Liver (tissue), 9 donors: ENCODE data around the gene IRAK2. TPM values are rescaled to one million over a fixed set of nuclear protein-coding genes. Genes with fewer than 3 reads are reported as not detected.
"Not testable (repeated sequence)": the region's sequence is repeated elsewhere in the genome, so short reads cannot be mapped to it uniquely, and the experiment has no call there.

Experiments
- DNase-seq: peaks from one replicate; pipeline ENCODE4 v3.0.0-alpha.2; 2017; ENCODE audit warnings: low spot score
- H3K27ac ChIP-seq, 2 donors: one replicate each; pipeline ENCODE4 v1.7.0; 2013; ENCODE audit warnings: inconsistent platforms in 2 of 2, low read length in 2 of 2, control low read depth in 1 of 2, low read depth in 1 of 2, mild to moderate bottlenecking in 1 of 2
- H3K27me3 ChIP-seq, 4 donors: one replicate each; pipeline versions ENCODE4 v1.6.1 to v1.7.0; 2013; ENCODE audit warnings: low read length in 3 of 4, inconsistent platforms in 1 of 4, mild to moderate bottlenecking in 1 of 4, moderate library complexity in 1 of 4; ENCODE audit not compliant: control insufficient read depth in 4 of 4, insufficient read depth in 4 of 4
- H3K36me3 ChIP-seq, 4 donors: one replicate each; pipeline versions ENCODE4 v1.6.1 to v1.7.0; 2013; ENCODE audit warnings: low read length in 3 of 4, mild to moderate bottlenecking in 3 of 4, low read depth in 1 of 4, moderate library complexity in 1 of 4; ENCODE audit not compliant: control insufficient read depth in 4 of 4, insufficient read depth in 3 of 4
- H3K4me1 ChIP-seq, 4 donors: one replicate each; pipeline versions ENCODE4 v1.6.1 to v1.7.0; 2013; ENCODE audit warnings: low read length in 3 of 4, mild to moderate bottlenecking in 3 of 4, moderate library complexity in 1 of 4; ENCODE audit not compliant: control insufficient read depth in 4 of 4, insufficient read depth in 4 of 4
- H3K4me3 ChIP-seq, 3 donors: one replicate each; pipeline versions ENCODE4 v1.6.1 to v1.7.0; 2013; ENCODE audit warnings: low read length in 3 of 3, control low read depth in 1 of 3, low read depth in 1 of 3, mild to moderate bottlenecking in 1 of 3
- H3K9ac ChIP-seq, 2 donors: one replicate each; pipeline ENCODE4 v1.7.0; 2013; ENCODE audit warnings: low read length in 2 of 2, mild to moderate bottlenecking in 2 of 2, moderate library complexity in 2 of 2, control low read depth in 1 of 2, low read depth in 1 of 2
- H3K9me3 ChIP-seq, 4 donors: one replicate each; pipeline versions ENCODE4 v1.6.1 to v1.7.0; 2013; ENCODE audit warnings: low read length in 3 of 4; ENCODE audit not compliant: control insufficient read depth in 4 of 4
- ATF3 ChIP-seq: IDR thresholded peaks from 2 replicates; pipeline ENCODE4 v1.6.1; 2016; ENCODE audit warnings: antibody characterized with exemption
- CTCF ChIP-seq: fragments of 150-350 bp; IDR thresholded peaks from 2 replicates; pipeline ENCODE4 v1.5.1; 2017; ENCODE audit warnings: improper control_type of control experiment, low read depth, low read length; ENCODE audit not compliant: missing input control
- EGR1 ChIP-seq, 2 donors: IDR thresholded peaks; 2 replicates each; pipeline ENCODE4 v1.6.1; 2016 to 2018; ENCODE audit warnings: antibody characterized with exemption in 2 of 2, low read depth in 2 of 2
- FOXA1 ChIP-seq: IDR thresholded peaks from 2 replicates; pipeline ENCODE4 v1.6.1; 2016; ENCODE audit warnings: antibody characterized with exemption
- FOXA2 ChIP-seq: IDR thresholded peaks from 2 replicates; pipeline ENCODE4 v1.6.1; 2016; ENCODE audit warnings: antibody characterized with exemption
- GABPA ChIP-seq, 2 donors: IDR thresholded peaks in 1 of 2; conservative IDR thresholded peaks in 1 of 2; 2 replicates each; pipeline ENCODE4 v1.6.1; 2016; ENCODE audit warnings: antibody characterized with exemption in 2 of 2, mild to moderate bottlenecking in 1 of 2, moderate library complexity in 1 of 2
- HNF4A ChIP-seq, 2 donors: conservative IDR thresholded peaks; 2 replicates each; pipeline ENCODE4 v1.6.1; 2016; ENCODE audit warnings: antibody characterized with exemption in 2 of 2, mild to moderate bottlenecking in 2 of 2
- HNF4G ChIP-seq: IDR thresholded peaks from 2 replicates; pipeline ENCODE4 v1.6.1; 2016; ENCODE audit warnings: antibody characterized with exemption
- JUND ChIP-seq, 2 donors: IDR thresholded peaks; 2 replicates each; pipeline ENCODE4 v1.6.1; 2016; ENCODE audit warnings: antibody characterized with exemption in 2 of 2
- MAX ChIP-seq: IDR thresholded peaks from 2 replicates; pipeline ENCODE4 v1.6.1; 2016; ENCODE audit warnings: antibody characterized with exemption
- NR2F2 ChIP-seq: IDR thresholded peaks from 2 replicates; pipeline ENCODE4 v1.6.1; 2016; ENCODE audit warnings: antibody characterized with exemption
- RAD21 ChIP-seq, 2 donors: IDR thresholded peaks; 2 replicates each; pipeline ENCODE4 v1.6.1; 2016; ENCODE audit warnings: antibody characterized with exemption in 2 of 2, mild to moderate bottlenecking in 2 of 2
- REST ChIP-seq: IDR thresholded peaks from 2 replicates; pipeline ENCODE4 v1.6.1; 2016; ENCODE audit warnings: antibody characterized with exemption, mild to moderate bottlenecking
- RXRA ChIP-seq, 2 donors: IDR thresholded peaks; 2 replicates each; pipeline ENCODE4 v1.6.1; 2017 to 2018; ENCODE audit warnings: antibody characterized with exemption in 2 of 2, mild to moderate bottlenecking in 1 of 2
- SP1 ChIP-seq: IDR thresholded peaks from 2 replicates; pipeline ENCODE4 v1.6.1; 2018; ENCODE audit warnings: antibody characterized with exemption, mild to moderate bottlenecking
- TAF1 ChIP-seq: conservative IDR thresholded peaks from 2 replicates; pipeline ENCODE4 v1.6.1; 2016; ENCODE audit warnings: antibody characterized with exemption, mild to moderate bottlenecking
- YY1 ChIP-seq: IDR thresholded peaks from 2 replicates; pipeline ENCODE4 v1.6.1; 2016; ENCODE audit warnings: antibody characterized with exemption, mild to moderate bottlenecking
- ZBTB33 ChIP-seq: IDR thresholded peaks from 2 replicates; pipeline ENCODE4 v1.6.1; 2016; ENCODE audit warnings: antibody characterized with exemption
- WGBS: extraction: QIAGEN DNeasy Blood & Tissue Kit; methylation state at CpG from one replicate; pipeline ENCODE4 v1.1.7; 2013; 5-methylcytosine and 5-hydroxymethylcytosine counted together
- polyA plus RNA-seq, 2 donors: library from polyadenylated mRNA; stranded (reverse) in 1 of 2; unstranded in 1 of 2; fragments of 200-250 nt in 1 of 2; fragments of >200 nt in 1 of 2; fragmentation: Nextera tagmentation in 1 of 2; extraction: Ambion mirVana in 1 of 2; gene quantifications; one replicate each; pipeline versions ENCODE4 v1.2.1 to v1.2.3, GENCODE V29; 2013 to 2015
- total RNA-seq, 2 donors: library from RNA; depleted of rRNA; stranded (reverse); fragments of >200 nt; gene quantifications; one replicate each; pipeline ENCODE4 v1.2.3, GENCODE V29; 2014
- donor health status: healthy.
- donor health status: healthy.
- donor health status: healthy.
- donor health status: healthy.
- donor health status: healthy.

Gene IRAK2
- total and polyA plus RNA-seq, 4 donors: 2.7 to 9.3 (median 5.9) TPM

GRCh38 chr3:10157031-10157430, 7.7 kb upstream of the IRAK2 start:
- H3K4me1 ChIP-seq: no peaks in the 10 kb centered on the region
- no peak overlapping the region for H3K9ac ChIP-seq
- TF ChIP-seq ATF3 (no peak), RAD21 (IDR thresholded peaks at IDR 0.05) (no peak), FOXA2 (no peak), RXRA (IDR thresholded peaks at IDR 0.05) (no peak), ZBTB33 (no peak), EGR1 (IDR thresholded peaks at IDR 0.05; ENCODE audit: low read depth in 2 of 2) (no peak), HNF4A (conservative IDR thresholded peaks at IDR 0.05) (no peak), GABPA (IDR thresholded peaks at IDR 0.05 in 1 of 2, conservative IDR thresholded peaks at IDR 0.05 in 1 of 2) (no peak), SP1 (no peak), TAF1 (no peak), NR2F2 (no peak), MAX (no peak), YY1 (no peak), CTCF (no peak)
- WGBS: 85% methylated on average over 4 of the region's 4 CpGs
- no peak overlapping the region for H3K27ac ChIP-seq
- no peak for DNase-seq
- H3K4me3 ChIP-seq: no peak overlapping the region
- no peaks in the 10 kb centered on the region for H3K27me3 ChIP-seq
- H3K36me3 ChIP-seq: peaks cover 0 to 9% (median 6%) of the 10 kb centered on the region in 4 donors
- H3K9me3 ChIP-seq: no peaks in the 10 kb centered on the region

GRCh38 chr3:10158555-10158954, 6.2 kb upstream of the IRAK2 start:
- not testable (repeated sequence) for H3K4me3 ChIP-seq, H3K9me3 ChIP-seq, H3K27ac ChIP-seq, H3K27me3 ChIP-seq, H3K9ac ChIP-seq, DNase-seq, H3K4me1 ChIP-seq, H3K36me3 ChIP-seq
- WGBS: 99% methylated on average over 6 of the region's 6 CpGs

- Histone ChIP-seq H3K9me3 (no peaks in the 10 kb centered on the region), H3K4me1 (peaks cover 0 to 3% (median 0%) of the 10 kb centered on the region in 4 donors), H3K27ac (no peak overlapping the region), H3K36me3 (peaks cover 0 to 3% (median 0%) of the 10 kb centered on the region in 4 donors), H3K9ac (no peak overlapping the region), H3K4me3 (no peak overlapping the region), H3K27me3 (no peaks in the 10 kb centered on the region)
- DNase-seq: no peak
- WGBS: 84% methylated on average over 1 of the region's 1 CpG
- no peak for TF ChIP-seq GABPA (IDR thresholded peaks at IDR 0.05 in 1 of 2, conservative IDR thresholded peaks at IDR 0.05 in 1 of 2)
- no peak for TF ChIP-seq SP1
- no peak for TF ChIP-seq TAF1
- no peak for TF ChIP-seq EGR1 (IDR thresholded peaks at IDR 0.05; ENCODE audit: low read depth in 2 of 2)
- no peak for TF ChIP-seq FOXA1
- no peak for TF ChIP-seq ATF3
- no peak for TF ChIP-seq YY1
- no peak for TF ChIP-seq REST
- no peak for TF ChIP-seq JUND (IDR thresholded peaks at IDR 0.05)
- TF ChIP-seq HNF4G: no peak
- TF ChIP-seq CTCF: no peak
- TF ChIP-seq RAD21 (IDR thresholded peaks at IDR 0.05): no peak
- TF ChIP-seq NR2F2: no peak
Observed at GRCh38 chr3:10160346-10160745, 4.4 kb upstream of the IRAK2 start.
